ENCODE measurements around the gene NEBL. TPM values are rescaled to one million over a fixed set of nuclear protein-coding genes. Genes with fewer than 3 reads are reported as not detected.

The NEBL gene
- total RNA-seq, 1 experiment from 2014 or later, result 11.5 TPM

GRCh38 chr10:20835335-20835734 lies 61.8 kb downstream of the NEBL start:
- no peaks in the 10 kb centered on the region for H3K27me3 ChIP-seq (replicated peaks; ENCODE audit: insufficient read depth, low read depth, low read length, poor library complexity)
- no peak overlapping the region for H3K27ac ChIP-seq (ENCODE audit: low read depth, low read length, poor library complexity, severe bottlenecking)
- H3K4me3 ChIP-seq (ENCODE audit: low read depth, low read length, poor library complexity, severe bottlenecking), result no peak overlapping the region
- intact Hi-C loops (cut with micrococcal nuclease; ENCODE audit: unreplicated experiment), result no loop called here
- CTCF ChIA-PET, result no interaction called here
- BruUV-seq (replicated peaks), result no TSS peak
- DNase-seq (ENCODE audit: low spot score), result no peak
- POLR2A ChIA-PET (ENCODE audit: low non-redundant PET), result no interaction called here
- no peaks in the 10 kb centered on the region for H3K36me3 ChIP-seq (ENCODE audit: insufficient read depth, low read length, poor library complexity, severe bottlenecking)
- TF ChIP-seq, protein P1, sequence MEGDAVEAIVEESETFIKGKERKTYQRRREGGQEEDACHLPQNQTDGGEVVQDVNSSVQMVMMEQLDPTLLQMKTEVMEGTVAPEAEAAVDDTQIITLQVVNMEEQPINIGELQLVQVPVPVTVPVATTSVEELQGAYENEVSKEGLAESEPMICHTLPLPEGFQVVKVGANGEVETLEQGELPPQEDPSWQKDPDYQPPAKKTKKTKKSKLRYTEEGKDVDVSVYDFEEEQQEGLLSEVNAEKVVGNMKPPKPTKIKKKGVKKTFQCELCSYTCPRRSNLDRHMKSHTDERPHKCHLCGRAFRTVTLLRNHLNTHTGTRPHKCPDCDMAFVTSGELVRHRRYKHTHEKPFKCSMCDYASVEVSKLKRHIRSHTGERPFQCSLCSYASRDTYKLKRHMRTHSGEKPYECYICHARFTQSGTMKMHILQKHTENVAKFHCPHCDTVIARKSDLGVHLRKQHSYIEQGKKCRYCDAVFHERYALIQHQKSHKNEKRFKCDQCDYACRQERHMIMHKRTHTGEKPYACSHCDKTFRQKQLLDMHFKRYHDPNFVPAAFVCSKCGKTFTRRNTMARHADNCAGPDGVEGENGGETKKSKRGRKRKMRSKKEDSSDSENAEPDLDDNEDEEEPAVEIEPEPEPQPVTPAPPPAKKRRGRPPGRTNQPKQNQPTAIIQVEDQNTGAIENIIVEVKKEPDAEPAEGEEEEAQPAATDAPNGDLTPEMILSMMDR (conservative IDR thresholded peaks at IDR 0.05; ENCODE audit: low read depth, low read length), result no peak
- TF ChIP-seq EZH2 (IDR thresholded peaks at IDR 0.05; ENCODE audit: borderline replicate concordance, low read depth, low read length, poor library complexity, severe bottlenecking), result no peak
- H3K4me1 ChIP-seq (ENCODE audit: insufficient read depth, low read length, poor library complexity, severe bottlenecking), result no peaks in the 10 kb centered on the region
- no peaks in the 10 kb centered on the region for H3K9me3 ChIP-seq (ENCODE audit: low read depth, low read length, poor library complexity, severe bottlenecking)

DNA sequence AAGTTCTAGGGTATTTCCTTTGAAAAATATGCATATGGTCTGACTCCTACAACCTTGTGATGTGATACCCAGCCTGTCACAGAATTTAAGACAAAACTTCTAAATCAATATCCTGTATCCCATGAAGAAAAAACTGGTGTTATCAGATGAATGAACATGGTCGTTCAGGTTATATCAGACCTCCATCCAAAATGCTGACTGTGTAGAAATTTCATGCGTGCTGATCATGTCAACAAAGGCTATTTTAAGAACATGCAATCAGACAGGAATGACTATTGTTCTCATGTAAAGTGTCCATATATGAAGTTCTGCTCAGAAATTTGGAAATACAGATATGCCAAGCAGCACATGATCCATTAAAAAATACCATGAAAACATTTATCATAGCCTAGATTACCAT lies 62.3 kb downstream of the NEBL start:
- Histone ChIP-seq H3K27ac (ENCODE audit: low read depth, low read length, poor library complexity, severe bottlenecking) (no peak overlapping the region), H3K4me1 (ENCODE audit: insufficient read depth, low read length, poor library complexity, severe bottlenecking) (no peaks in the 10 kb centered on the region), H3K4me3 (ENCODE audit: low read depth, low read length, poor library complexity, severe bottlenecking) (no peak overlapping the region), H3K36me3 (ENCODE audit: insufficient read depth, low read length, poor library complexity, severe bottlenecking) (no peaks in the 10 kb centered on the region), H3K9me3 (ENCODE audit: low read depth, low read length, poor library complexity, severe bottlenecking) (no peaks in the 10 kb centered on the region), H3K27me3 (replicated peaks; ENCODE audit: insufficient read depth, low read depth, low read length, poor library complexity) (no peaks in the 10 kb centered on the region)
- intact Hi-C loops (cut with micrococcal nuclease; ENCODE audit: unreplicated experiment), result no loop called here
- POLR2A ChIA-PET (ENCODE audit: low non-redundant PET), result no interaction called here
- BruUV-seq (replicated peaks), result no TSS peak
- no peak for DNase-seq (ENCODE audit: low spot score)
- no peak for TF ChIP-seq EZH2 (IDR thresholded peaks at IDR 0.05; ENCODE audit: borderline replicate concordance, low read depth, low read length, poor library complexity, severe bottlenecking)
- TF ChIP-seq, protein P1 (conservative IDR thresholded peaks at IDR 0.05; ENCODE audit: low read depth, low read length), result no peak
- CTCF ChIA-PET, result no interaction called here

GRCh38 chr10:20822825-20823224 lies 74.3 kb downstream of the NEBL start:
- Histone ChIP-seq H3K9me3 (ENCODE audit: low read depth, low read length, poor library complexity, severe bottlenecking) (no peaks in the 10 kb centered on the region), H3K4me1 (ENCODE audit: insufficient read depth, low read length, poor library complexity, severe bottlenecking) (no peaks in the 10 kb centered on the region), H3K4me3 (ENCODE audit: low read depth, low read length, poor library complexity, severe bottlenecking) (no peak overlapping the region), H3K36me3 (ENCODE audit: insufficient read depth, low read length, poor library complexity, severe bottlenecking) (no peaks in the 10 kb centered on the region), H3K27me3 (replicated peaks; ENCODE audit: insufficient read depth, low read depth, low read length, poor library complexity) (no peaks in the 10 kb centered on the region), H3K27ac (ENCODE audit: low read depth, low read length, poor library complexity, severe bottlenecking) (no peak overlapping the region)
- BruUV-seq (replicated peaks), result no TSS peak
- ChIA-PET CTCF (no interaction called here), POLR2A (ENCODE audit: low non-redundant PET) (no interaction called here)
- TF ChIP-seq, protein P1 (conservative IDR thresholded peaks at IDR 0.05; ENCODE audit: low read depth, low read length), result no peak
- TF ChIP-seq EZH2 (IDR thresholded peaks at IDR 0.05; ENCODE audit: borderline replicate concordance, low read depth, low read length, poor library complexity, severe bottlenecking), result no peak
- no peak for DNase-seq (ENCODE audit: low spot score)
- intact Hi-C loops (cut with micrococcal nuclease; ENCODE audit: unreplicated experiment), result no loop called here

Measured in A673 (cell line).